HCT116 (cell line): Measurements from ENCODE around the gene SRD5A3. TPM values are rescaled to one million over a fixed set of nuclear protein-coding genes. Genes with fewer than 3 reads are reported as not detected.
"Not testable (repeated sequence)": the region's sequence is repeated elsewhere in the genome, so short reads cannot be mapped to it uniquely, and the experiment has no call there.

Experiments used
- ATAC-seq: fragments of 200-7000 bp; cut with Tn5 transposase; 2 replicates; pipeline ENCODE4 v1.9.1; 2020; ENCODE audit warnings: mild to moderate bottlenecking, moderate library complexity
- BruUV-seq: library from RNA; stranded (reverse); fragments of 400-500 nt; replicated peaks from 2 replicates; lab custom pipeline; 2021; lab: Mats Ljungman, UMichigan
- CTCF ChIA-PET: fragments of 300-600 bp; sonication (Branson Sonifier 250); formaldehyde crosslinking; loops from one replicate; lab custom pipeline; 2021; ENCODE audit warnings: antibody characterized with exemption; lab: Charles Lee
- POLR2A ChIA-PET: fragments of 300-600, 350-600 bp; sonication (Branson Sonifier 250); formaldehyde crosslinking; loops from one replicate; lab custom pipeline; 2021; ENCODE audit warnings: antibody characterized with exemption; lab: Charles Lee
- RAD21 ChIA-PET, 2 experiments: fragments of 300-600 bp; sonication (Branson Sonifier 250); formaldehyde crosslinking; loops; one replicate each; lab custom pipeline; 2023; ENCODE audit warnings: low total read pairs in 2 of 2; ENCODE audit not compliant: uncharacterized antibody in 2 of 2, unreplicated experiment in 2 of 2, low non-redundant PET in 1 of 2; lab: Charles Lee
- DNase-seq: peaks from one replicate; pipeline ENCODE4 v3.0.0-alpha.2; 2010; ENCODE audit warnings: low read depth, low spot score
- H2AFZ ChIP-seq: fragments of 200-600 bp; shearing (Covaris generic), sonication (generic); 2 replicates; pipeline ENCODE4 v1.6.1; 2017; ENCODE audit warnings: low read depth, mixed run types, mixed read lengths, antibody characterized with exemption, low read length; ENCODE audit not compliant: poor library complexity, severe bottlenecking
- H3K27ac ChIP-seq: 2 replicates; pipeline ENCODE4 v1.5.1; 2012; ENCODE audit warnings: low read depth, low read length
- H3K27me3 ChIP-seq: fragments of 200-600 bp; sonication (generic); 2 replicates; pipeline ENCODE4 v1.6.1; 2016; ENCODE audit warnings: mixed run types, low read length, mixed read lengths; ENCODE audit not compliant: insufficient read depth
- H3K36me3 ChIP-seq, 2 experiments: fragments of 200-500 bp in 1 of 2; fragments of 200-600 bp in 1 of 2; sonication (Bioruptor generic) in 1 of 2; sonication (generic) in 1 of 2; 2 replicates each; pipeline versions ENCODE4 v1.5.1 to v1.6.1; 2014 to 2016; ENCODE audit warnings: low read length in 2 of 2, inconsistent platforms in 1 of 2, mixed read lengths in 1 of 2, mixed run types in 1 of 2; ENCODE audit not compliant: insufficient read depth in 2 of 2, control insufficient read depth in 1 of 2
- H3K4me1 ChIP-seq, 2 experiments: fragments of 200-600 bp in 1 of 2; sonication (generic) in 1 of 2; 2 replicates each; pipeline versions ENCODE4 v1.5.1 to v1.6.1; 2012 to 2017; ENCODE audit warnings: low read length in 2 of 2, inconsistent platforms in 1 of 2, mild to moderate bottlenecking in 1 of 2, mixed read lengths in 1 of 2, mixed run types in 1 of 2, moderate library complexity in 1 of 2; ENCODE audit not compliant: insufficient read depth in 2 of 2, control insufficient read depth in 1 of 2
- H3K4me2 ChIP-seq: fragments of 200-600 bp; sonication (generic); 2 replicates; pipeline ENCODE4 v1.6.1; 2017; ENCODE audit warnings: mixed run types, low read length, mixed read lengths
- H3K4me3 ChIP-seq, 2 experiments: fragments of 200-600 bp in 1 of 2; sonication (generic) in 1 of 2; replicated peaks in 1 of 2; 2 replicates each; pipeline ENCODE4 v1.5.1; 2011 to 2016; ENCODE audit warnings: low read length in 2 of 2, control low read depth in 1 of 2, low read depth in 1 of 2, mild to moderate bottlenecking in 1 of 2, mixed read lengths in 1 of 2, mixed run types in 1 of 2
- H3K79me2 ChIP-seq: fragments of 200-600 bp; sonication (generic); 2 replicates; pipeline ENCODE4 v1.6.1; 2017; ENCODE audit warnings: mild to moderate bottlenecking, mixed run types, low read length, moderate library complexity, mixed read lengths; ENCODE audit not compliant: insufficient read depth
- H3K9ac ChIP-seq: fragments of 200-600 bp; sonication (generic); 2 replicates; pipeline ENCODE4 v1.6.1; 2016; ENCODE audit warnings: low read length, mixed read lengths
- H3K9me2 ChIP-seq: fragments of 200-600 bp; sonication (generic), shearing (Covaris generic); 2 replicates; pipeline ENCODE4 v1.6.1; 2017; ENCODE audit warnings: mixed run types, mild to moderate bottlenecking, moderate library complexity; ENCODE audit not compliant: insufficient read depth
- H3K9me3 ChIP-seq, 2 experiments: fragments of 200-500 bp in 1 of 2; fragments of 200-600 bp in 1 of 2; sonication (Bioruptor generic) in 1 of 2; sonication (generic) in 1 of 2; 2 replicates each; pipeline ENCODE4 v1.6.1; 2014 to 2017; ENCODE audit warnings: low read length in 2 of 2, mixed read lengths in 2 of 2, inconsistent platforms in 1 of 2, low read depth in 1 of 2, mild to moderate bottlenecking in 1 of 2, mixed run types in 1 of 2, moderate library complexity in 1 of 2; ENCODE audit not compliant: control insufficient read depth in 1 of 2, insufficient read depth in 1 of 2
- H4K20me1 ChIP-seq: fragments of 200-600 bp; sonication (generic), shearing (Covaris generic); 2 replicates; pipeline ENCODE4 v1.6.1; 2017; ENCODE audit warnings: mixed run types, mild to moderate bottlenecking, moderate library complexity; ENCODE audit not compliant: insufficient read depth
- CEBPB ChIP-seq: IDR thresholded peaks from 2 replicates; pipeline ENCODE4 v1.6.1; 2012; ENCODE audit warnings: low read depth
- EGR1 ChIP-seq: IDR thresholded peaks from 2 replicates; pipeline ENCODE4 v1.6.1; 2012; ENCODE audit warnings: low read depth
- ELF1 ChIP-seq: IDR thresholded peaks from 2 replicates; pipeline ENCODE4 v1.6.1; 2012; ENCODE audit warnings: low read depth, borderline replicate concordance
- FOSL1 ChIP-seq: IDR thresholded peaks from 2 replicates; pipeline ENCODE4 v1.6.1; 2012; ENCODE audit warnings: low read depth
- JUND ChIP-seq: IDR thresholded peaks from 2 replicates; pipeline ENCODE4 v1.6.1; 2012
- MAX ChIP-seq: IDR thresholded peaks from 2 replicates; pipeline ENCODE4 v1.6.1; 2012
- SP1 ChIP-seq: IDR thresholded peaks from 2 replicates; pipeline ENCODE4 v1.6.1; 2012; ENCODE audit warnings: low read depth
- SRF ChIP-seq: IDR thresholded peaks from 2 replicates; pipeline ENCODE4 v1.6.1; 2012; ENCODE audit warnings: low read depth
- intact Hi-C: fragments of 100-400 bp; cut with micrococcal nuclease; formaldehyde crosslinking; loops from 2 replicates; pipeline ENCODE4 v1.10.0; 2022
- total RNA-seq: library from RNA; stranded (reverse); gene quantifications from one replicate; pipeline ENCODE4 v1.2.1, GENCODE V29; 2021; ENCODE audit not compliant: unreplicated experiment

The SRD5A3 gene
- total RNA-seq, 1 experiment from 2014 or later: 19.9 TPM

DNA sequence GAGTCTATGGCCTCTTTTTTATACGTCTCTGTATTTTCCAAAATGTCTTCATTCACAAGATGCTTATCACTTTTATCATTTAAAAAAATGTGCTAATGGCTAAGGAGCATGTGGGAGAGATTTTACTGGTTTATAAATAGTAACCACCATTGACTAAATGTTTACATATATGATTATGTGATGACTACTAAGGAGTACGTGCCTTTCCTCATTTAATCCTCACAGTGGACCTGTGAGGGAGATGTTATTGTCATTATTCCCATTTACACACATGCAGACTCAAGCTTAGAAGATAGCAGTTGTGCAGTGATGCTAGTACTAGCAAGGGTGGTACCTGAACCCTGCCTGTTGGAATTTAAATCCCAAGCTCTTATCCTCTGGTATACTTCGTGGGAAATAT is 2.4 kb downstream of the SRD5A3 start:
- intact Hi-C loops: loop anchor here (5.0 to 10.0 kb wide), 3 partner anchors 199 to 516 kb away; partner anchors contain the start of genes CLOCK and NMU
- peaks cover 27 to 38% of the 10 kb centered on the region in 2 experiments for H3K4me1 ChIP-seq
- DNase-seq: no peak
- H3K27me3 ChIP-seq: no peaks in the 10 kb centered on the region
- peaks cover 0 to 4% of the 10 kb centered on the region in 2 experiments; a peak in 1 of 4 replicates for H3K9me3 ChIP-seq
- no peaks in the 10 kb centered on the region; the same call in 1 of the 2 replicates for H3K79me2 ChIP-seq
- H3K27ac ChIP-seq: no peak overlapping the region
- POLR2A ChIA-PET: no interaction called here
- H3K4me3 ChIP-seq: no peak overlapping the region
- TF ChIP-seq CEBPB (no peak), FOSL1 (0 out of 2 replicates have a peak, but pooled peaks have one; percentile 10), SP1 (no peak), ELF1 (no peak), SRF (no peak)
- no peaks in the 10 kb centered on the region for H3K9me2 ChIP-seq
- BruUV-seq: no TSS peak
- no peak overlapping the region for H3K9ac ChIP-seq
- no peak overlapping the region for H2AFZ ChIP-seq
- RAD21 ChIA-PET: no interaction called here
- CTCF ChIA-PET: no interaction called here
- no peaks in the 10 kb centered on the region for H4K20me1 ChIP-seq
- no peaks in the 10 kb centered on the region for H3K36me3 ChIP-seq
- H3K4me2 ChIP-seq: peak overlapping the region; percentile 90; the same call in 1 of the 2 replicates
- ATAC-seq: no peak

GRCh38 chr4:55350870-55351269 is 4.8 kb downstream of the SRD5A3 start:
- H4K20me1 ChIP-seq, H3K9me2 ChIP-seq, POLR2A ChIA-PET, H2AFZ ChIP-seq, H3K36me3 ChIP-seq, ATAC-seq, DNase-seq, BruUV-seq, H3K4me3 ChIP-seq, H3K9ac ChIP-seq, CTCF ChIA-PET, H3K79me2 ChIP-seq, H3K27ac ChIP-seq, H3K27me3 ChIP-seq, intact Hi-C loops, H3K9me3 ChIP-seq: not testable (repeated sequence)
- TF ChIP-seq FOSL1 (peak; percentile 43; the same call in 1 of the 2 replicates), CEBPB (peak; percentile 72), MAX (peak; percentile 33; the same call in 1 of the 2 replicates), JUND (peak; percentile 38; the same call in 1 of the 2 replicates), EGR1 (peak; percentile 75), SP1 (0 out of 2 replicates have a peak, but pooled peaks have one; percentile 21)
- Histone ChIP-seq H3K4me2 (peak overlapping the region; percentile 37; the same call in 1 of the 2 replicates), H3K4me1 (peaks cover 27 to 38% of the 10 kb centered on the region in 2 experiments)
- RAD21 ChIA-PET: interaction anchor here in 1 of 2 experiments (0.7 kb wide), 1 partner anchor 15 kb away, joined by 3 read pairs; no protein-coding TSS in a partner anchor
